PC-3 (cell line): ENCODE measurements around the gene CDH26.

Source experiments
- EZH2 ChIP-seq: fragments of 300-600 bp; sonication (generic); IDR thresholded peaks from one replicate; pipeline ENCODE4 v1.6.1; 2017; ENCODE audit warnings: antibody characterized with exemption, mild to moderate bottlenecking, low read length; ENCODE audit not compliant: unreplicated experiment
- EZH2phosphoT487 ChIP-seq: fragments of 300-600 bp; sonication (generic); IDR thresholded peaks from 2 replicates; pipeline ENCODE4 v1.6.1; 2018; ENCODE audit warnings: mild to moderate bottlenecking, antibody characterized with exemption, low read length, borderline replicate concordance
- TF ChIP-seq, protein P1 (sequence below): fragments of 300-600 bp; sonication (generic); conservative IDR thresholded peaks from 2 replicates; pipeline ENCODE4 v1.5.1; 2017; ENCODE audit warnings: antibody characterized with exemption, low read depth, mild to moderate bottlenecking, low read length

DNA sequence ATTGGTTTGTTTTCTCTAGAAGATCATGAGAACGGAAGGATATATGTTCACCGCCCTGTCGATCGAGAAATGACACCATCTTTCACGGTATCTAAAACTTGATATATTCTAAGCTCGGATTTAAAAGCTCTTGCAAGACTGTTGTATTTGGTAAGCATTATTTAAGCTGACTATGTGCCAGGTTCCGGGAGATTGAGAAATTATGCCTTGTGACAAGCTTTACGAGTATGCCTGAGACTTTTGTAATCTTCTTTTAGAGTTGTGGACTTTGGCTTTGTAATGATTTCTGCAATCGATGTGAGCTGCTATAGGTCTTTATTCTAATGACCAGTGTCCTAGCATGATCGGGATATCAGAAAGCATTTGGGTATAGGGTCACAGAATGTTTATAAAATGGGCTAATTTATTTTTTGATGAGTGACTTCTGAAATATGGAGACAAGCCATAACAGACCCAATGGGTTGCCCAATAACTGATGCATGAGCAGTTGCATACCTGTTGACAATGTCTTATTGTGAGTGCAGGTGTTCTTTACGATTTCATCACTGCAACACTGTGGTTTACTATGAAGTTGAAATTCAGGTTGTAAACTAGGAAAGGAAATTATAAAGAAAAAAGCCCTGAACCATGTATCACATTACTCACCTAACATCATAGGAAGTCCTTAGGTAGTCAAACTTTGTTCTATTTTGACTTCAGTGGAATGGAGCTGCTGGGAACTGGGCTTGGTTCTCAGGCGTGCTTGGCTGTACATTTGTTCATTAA, 14.0 kb downstream of the CDH26 start:
- no peak for TF ChIP-seq EZH2
- TF ChIP-seq, protein P1, sequence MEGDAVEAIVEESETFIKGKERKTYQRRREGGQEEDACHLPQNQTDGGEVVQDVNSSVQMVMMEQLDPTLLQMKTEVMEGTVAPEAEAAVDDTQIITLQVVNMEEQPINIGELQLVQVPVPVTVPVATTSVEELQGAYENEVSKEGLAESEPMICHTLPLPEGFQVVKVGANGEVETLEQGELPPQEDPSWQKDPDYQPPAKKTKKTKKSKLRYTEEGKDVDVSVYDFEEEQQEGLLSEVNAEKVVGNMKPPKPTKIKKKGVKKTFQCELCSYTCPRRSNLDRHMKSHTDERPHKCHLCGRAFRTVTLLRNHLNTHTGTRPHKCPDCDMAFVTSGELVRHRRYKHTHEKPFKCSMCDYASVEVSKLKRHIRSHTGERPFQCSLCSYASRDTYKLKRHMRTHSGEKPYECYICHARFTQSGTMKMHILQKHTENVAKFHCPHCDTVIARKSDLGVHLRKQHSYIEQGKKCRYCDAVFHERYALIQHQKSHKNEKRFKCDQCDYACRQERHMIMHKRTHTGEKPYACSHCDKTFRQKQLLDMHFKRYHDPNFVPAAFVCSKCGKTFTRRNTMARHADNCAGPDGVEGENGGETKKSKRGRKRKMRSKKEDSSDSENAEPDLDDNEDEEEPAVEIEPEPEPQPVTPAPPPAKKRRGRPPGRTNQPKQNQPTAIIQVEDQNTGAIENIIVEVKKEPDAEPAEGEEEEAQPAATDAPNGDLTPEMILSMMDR = no peak
- no peak for TF ChIP-seq EZH2phosphoT487
